ENCODE data around the gene SLC25A41.

SLC25A41 gene

GRCh38 chr19:6448045-6448444 lies 14.5 kb upstream of the SLC25A41 start:
- ChIA-PET POLR2A (interaction anchor here (1.0 kb wide), 1 partner anchor 23 kb away, joined by 3 read pairs; no protein-coding TSS in a partner anchor), CTCF (no interaction called here)
- no peak for DNase-seq (ENCODE audit: extremely low spot score)
- no peak for TF ChIP-seq ZNF384 (IDR thresholded peaks at IDR 0.05)
- no peak for TF ChIP-seq LEF1 (IDR thresholded peaks at IDR 0.05; ENCODE audit: borderline replicate concordance)
- TF ChIP-seq ELF4 (IDR thresholded peaks at IDR 0.05): no peak
- no peak for TF ChIP-seq BHLHE40 (IDR thresholded peaks at IDR 0.05; ENCODE audit: borderline replicate concordance)
- no peak for TF ChIP-seq CTBP1 (IDR thresholded peaks at IDR 0.05; ENCODE audit: borderline replicate concordance)
- TF ChIP-seq HDGF (IDR thresholded peaks at IDR 0.05; ENCODE audit: borderline replicate concordance): no peak
- TF ChIP-seq NFRKB (IDR thresholded peaks at IDR 0.05): no peak
- TF ChIP-seq ARNT (IDR thresholded peaks at IDR 0.05): no peak
- TF ChIP-seq FOXM1 (IDR thresholded peaks at IDR 0.05; ENCODE audit: borderline replicate concordance): no peak
- TF ChIP-seq SUZ12 (IDR thresholded peaks at IDR 0.05): no peak

DNA sequence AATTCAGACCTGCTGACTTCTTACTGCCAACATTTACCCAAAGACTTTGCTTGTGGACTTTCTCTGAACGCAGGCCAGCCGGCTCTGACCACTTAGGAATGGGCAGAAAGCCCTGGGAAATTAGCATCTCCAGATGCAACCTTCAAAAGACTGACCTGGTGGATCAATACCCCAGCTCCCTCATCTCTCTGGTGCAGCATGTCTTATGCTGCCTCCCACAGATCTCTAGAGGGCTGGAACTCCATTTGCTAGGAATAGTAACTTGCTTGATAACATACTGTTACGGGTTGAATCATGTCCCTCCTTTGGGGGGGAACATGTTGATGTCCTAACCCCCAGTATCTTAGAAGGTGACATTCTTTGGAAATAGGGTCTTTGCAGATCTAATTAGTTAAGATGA lies 12.9 kb upstream of the SLC25A41 start:
- DNase-seq (ENCODE audit: extremely low spot score): no peak
- ChIA-PET CTCF (no interaction called here), POLR2A (no interaction called here)
- TF ChIP-seq ZNF384 (IDR thresholded peaks at IDR 0.05) (no peak), HDGF (IDR thresholded peaks at IDR 0.05; ENCODE audit: borderline replicate concordance) (no peak), NFRKB (IDR thresholded peaks at IDR 0.05) (no peak), LEF1 (IDR thresholded peaks at IDR 0.05; ENCODE audit: borderline replicate concordance) (no peak), L3MBTL2 (conservative IDR thresholded peaks at IDR 0.05) (no peak), ELF4 (IDR thresholded peaks at IDR 0.05) (no peak), SP1 (IDR thresholded peaks at IDR 0.05) (no peak), FOXM1 (IDR thresholded peaks at IDR 0.05; ENCODE audit: borderline replicate concordance) (no peak), FOXA1 (IDR thresholded peaks at IDR 0.05) (no peak), ARNT (IDR thresholded peaks at IDR 0.05) (no peak), FOXK2 (IDR thresholded peaks at IDR 0.05) (no peak), TARDBP (IDR thresholded peaks at IDR 0.05) (no peak), SUZ12 (IDR thresholded peaks at IDR 0.05) (no peak), BHLHE40 (IDR thresholded peaks at IDR 0.05; ENCODE audit: borderline replicate concordance) (no peak), CTBP1 (IDR thresholded peaks at IDR 0.05; ENCODE audit: borderline replicate concordance) (no peak)
- TF ChIP-seq, protein P1, sequence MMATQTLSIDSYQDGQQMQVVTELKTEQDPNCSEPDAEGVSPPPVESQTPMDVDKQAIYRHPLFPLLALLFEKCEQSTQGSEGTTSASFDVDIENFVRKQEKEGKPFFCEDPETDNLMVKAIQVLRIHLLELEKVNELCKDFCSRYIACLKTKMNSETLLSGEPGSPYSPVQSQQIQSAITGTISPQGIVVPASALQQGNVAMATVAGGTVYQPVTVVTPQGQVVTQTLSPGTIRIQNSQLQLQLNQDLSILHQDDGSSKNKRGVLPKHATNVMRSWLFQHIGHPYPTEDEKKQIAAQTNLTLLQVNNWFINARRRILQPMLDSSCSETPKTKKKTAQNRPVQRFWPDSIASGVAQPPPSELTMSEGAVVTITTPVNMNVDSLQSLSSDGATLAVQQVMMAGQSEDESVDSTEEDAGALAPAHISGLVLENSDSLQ (IDR thresholded peaks at IDR 0.05): no peak

DNA sequence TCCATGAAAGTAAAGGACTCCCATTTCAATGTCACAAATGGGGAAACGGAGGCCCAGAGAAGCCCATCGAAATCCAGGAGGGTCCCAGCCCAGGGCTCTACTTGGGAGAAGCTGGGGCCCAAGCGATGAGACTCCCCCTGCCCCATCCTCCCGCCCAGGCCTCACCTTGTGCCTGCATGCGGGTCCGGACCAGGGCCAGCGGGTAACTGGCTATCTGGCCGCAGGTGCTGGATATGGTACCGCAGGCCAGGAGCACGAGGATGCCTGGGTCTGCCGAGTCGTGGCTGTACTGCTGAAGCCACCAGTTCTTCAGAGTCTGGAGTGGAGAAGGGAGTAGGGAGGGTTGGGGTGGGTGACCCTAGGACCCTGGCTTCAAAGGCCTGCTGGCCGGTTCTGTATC lies 10.4 kb upstream of the SLC25A41 start:
- no peak for DNase-seq (ENCODE audit: extremely low spot score)
- ChIA-PET POLR2A (no interaction called here), CTCF (no interaction called here)
- no peak for TF ChIP-seq HDGF (IDR thresholded peaks at IDR 0.05; ENCODE audit: borderline replicate concordance)
- TF ChIP-seq FOXA1 (IDR thresholded peaks at IDR 0.05): no peak
- TF ChIP-seq, protein P1 (IDR thresholded peaks at IDR 0.05): no peak
- no peak for TF ChIP-seq TARDBP (IDR thresholded peaks at IDR 0.05)
- TF ChIP-seq ZNF384 (IDR thresholded peaks at IDR 0.05): no peak
- no peak for TF ChIP-seq FOXK2 (IDR thresholded peaks at IDR 0.05)
- TF ChIP-seq NFRKB (IDR thresholded peaks at IDR 0.05): no peak
- TF ChIP-seq BHLHE40 (IDR thresholded peaks at IDR 0.05; ENCODE audit: borderline replicate concordance): no peak
- TF ChIP-seq FOXM1 (IDR thresholded peaks at IDR 0.05; ENCODE audit: borderline replicate concordance): no peak
- no peak for TF ChIP-seq L3MBTL2 (conservative IDR thresholded peaks at IDR 0.05)
- no peak for TF ChIP-seq SUZ12 (IDR thresholded peaks at IDR 0.05)

DNA sequence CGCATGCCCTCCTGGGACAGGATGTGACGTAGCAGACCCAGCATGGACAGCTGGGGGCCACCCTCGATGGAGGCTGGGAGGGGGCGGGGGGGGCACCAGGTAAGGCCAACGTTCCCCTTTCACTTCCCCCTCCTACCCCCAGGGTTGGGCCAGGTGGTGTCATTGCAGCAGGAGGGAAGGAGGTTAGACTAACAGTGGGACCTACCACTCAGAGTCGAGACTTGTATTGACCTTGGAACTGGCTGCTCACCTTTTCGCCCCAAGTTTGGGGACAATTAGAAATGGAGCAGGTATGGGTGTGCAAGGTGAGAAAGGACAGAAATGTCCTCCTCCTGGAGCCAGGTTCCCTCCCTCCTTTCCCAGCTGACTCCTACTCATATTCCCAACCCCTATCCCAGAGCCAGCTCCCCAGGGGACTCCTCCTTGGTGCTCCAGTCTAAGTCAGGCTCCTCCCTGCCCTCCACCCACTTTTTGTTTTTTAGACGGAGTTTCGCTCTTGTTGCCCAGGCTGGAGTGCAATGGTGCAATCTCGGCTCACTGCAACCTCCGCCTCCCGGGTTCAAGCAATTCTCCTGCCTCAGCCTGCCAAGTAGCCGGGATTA lies 8.6 kb upstream of the SLC25A41 start:
- TF ChIP-seq HDGF (IDR thresholded peaks at IDR 0.05; ENCODE audit: borderline replicate concordance): no peak
- no peak for TF ChIP-seq FOXK2 (IDR thresholded peaks at IDR 0.05)
- no peak for TF ChIP-seq ZNF384 (IDR thresholded peaks at IDR 0.05)
- ChIA-PET POLR2A (no interaction called here), CTCF (no interaction called here)
- no peak for DNase-seq (ENCODE audit: extremely low spot score)

- ChIA-PET POLR2A (no interaction called here), CTCF (no interaction called here)
- TF ChIP-seq FOXA1 (IDR thresholded peaks at IDR 0.05): no peak
- TF ChIP-seq, protein P1 (IDR thresholded peaks at IDR 0.05): no peak
- TF ChIP-seq L3MBTL2 (conservative IDR thresholded peaks at IDR 0.05): no peak
- no peak for TF ChIP-seq ARNT (IDR thresholded peaks at IDR 0.05)
- TF ChIP-seq CTBP1 (IDR thresholded peaks at IDR 0.05; ENCODE audit: borderline replicate concordance): no peak
- no peak for TF ChIP-seq HDGF (IDR thresholded peaks at IDR 0.05; ENCODE audit: borderline replicate concordance)
- TF ChIP-seq ELF4 (IDR thresholded peaks at IDR 0.05): no peak
- no peak for TF ChIP-seq LEF1 (IDR thresholded peaks at IDR 0.05; ENCODE audit: borderline replicate concordance)
- TF ChIP-seq NFRKB (IDR thresholded peaks at IDR 0.05): no peak
- TF ChIP-seq FOXM1 (IDR thresholded peaks at IDR 0.05; ENCODE audit: borderline replicate concordance): no peak
- TF ChIP-seq BHLHE40 (IDR thresholded peaks at IDR 0.05; ENCODE audit: borderline replicate concordance): no peak
- no peak for TF ChIP-seq FOXK2 (IDR thresholded peaks at IDR 0.05)
- no peak for TF ChIP-seq TARDBP (IDR thresholded peaks at IDR 0.05)
- TF ChIP-seq ZNF384 (IDR thresholded peaks at IDR 0.05): no peak
- TF ChIP-seq SUZ12 (IDR thresholded peaks at IDR 0.05): no peak
- TF ChIP-seq SP1 (IDR thresholded peaks at IDR 0.05): no peak
- DNase-seq (ENCODE audit: extremely low spot score): no peak
These were observed 7.3 kb upstream of the SLC25A41 start for GRCh38 chr19:6440905-6441304.

DNA sequence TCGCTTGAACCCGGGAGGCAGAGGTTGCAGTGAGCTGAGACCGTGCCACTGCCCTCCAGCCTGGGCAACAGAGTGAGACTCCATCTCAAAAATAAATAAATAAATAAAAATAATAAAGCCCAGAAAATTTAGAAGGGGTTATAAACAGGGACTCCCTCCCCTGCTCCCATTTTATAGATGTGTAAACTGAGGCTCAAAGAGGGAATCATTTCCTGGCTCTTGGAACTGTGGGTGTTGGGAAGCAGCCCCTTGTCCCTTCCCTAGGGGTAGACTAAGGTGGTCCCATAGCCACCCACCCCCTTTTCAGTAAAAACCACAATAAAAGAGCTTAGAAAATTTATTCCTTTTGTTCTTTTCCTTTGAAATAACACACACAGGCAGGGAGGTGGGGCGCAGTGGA lies 6.2 kb upstream of the SLC25A41 start:
- TF ChIP-seq, protein P1 (IDR thresholded peaks at IDR 0.05): no peak
- no peak for TF ChIP-seq HDGF (IDR thresholded peaks at IDR 0.05; ENCODE audit: borderline replicate concordance)
- no peak for DNase-seq (ENCODE audit: extremely low spot score)
- ChIA-PET CTCF (no interaction called here), POLR2A (no interaction called here)
